DMS53 (cell line): ENCODE results near the gene LRRC2.

ENCODE experiments used
- DNase-seq: peaks from one replicate; lab custom pipeline; 2025; lab: John Stamatoyannopoulos, UW

The LRRC2 gene

DNA sequence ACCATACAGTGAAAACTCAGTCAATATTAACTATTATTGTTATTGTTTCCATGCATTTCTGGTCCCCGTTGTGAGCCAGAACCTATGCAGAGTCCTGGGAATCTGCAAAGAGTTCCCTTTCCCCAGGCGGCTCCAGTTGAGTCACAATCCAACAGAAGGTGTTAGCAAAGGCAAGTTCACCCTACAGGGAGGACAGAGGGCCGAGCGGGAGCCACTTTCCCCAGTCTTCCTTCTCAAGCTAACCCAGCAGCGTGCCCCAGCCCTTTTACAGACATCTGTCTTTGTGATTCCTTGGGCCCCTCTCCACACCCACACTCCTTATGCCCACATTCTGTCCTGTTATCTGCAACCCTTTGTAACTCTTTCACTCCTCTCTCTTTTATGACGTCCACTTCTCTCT, 88.3 kb downstream of the LRRC2 start:
- DNase-seq, result no peak

- no peak for DNase-seq
Observed at GRCh38 chr3:46477145-46477544, 89.0 kb downstream of the LRRC2 start.

GRCh38 chr3:46472736-46473135, 93.4 kb downstream of the LRRC2 start:
- no peak for DNase-seq

- no peak for DNase-seq
Observed at GRCh38 chr3:46471371-46471914, 94.7 kb downstream of the LRRC2 start.

- no peak for DNase-seq
Observed at GRCh38 chr3:46470831-46471230, 95.3 kb downstream of the LRRC2 start.

GRCh38 chr3:46469680-46470357, 96.3 kb downstream of the LRRC2 start:
- no peak for DNase-seq

GRCh38 chr3:46468753-46469600, 97.1 kb downstream of the LRRC2 start:
- no peak for DNase-seq

- no peak for DNase-seq
Observed at GRCh38 chr3:46467562-46467961, 98.5 kb downstream of the LRRC2 start.

DNA sequence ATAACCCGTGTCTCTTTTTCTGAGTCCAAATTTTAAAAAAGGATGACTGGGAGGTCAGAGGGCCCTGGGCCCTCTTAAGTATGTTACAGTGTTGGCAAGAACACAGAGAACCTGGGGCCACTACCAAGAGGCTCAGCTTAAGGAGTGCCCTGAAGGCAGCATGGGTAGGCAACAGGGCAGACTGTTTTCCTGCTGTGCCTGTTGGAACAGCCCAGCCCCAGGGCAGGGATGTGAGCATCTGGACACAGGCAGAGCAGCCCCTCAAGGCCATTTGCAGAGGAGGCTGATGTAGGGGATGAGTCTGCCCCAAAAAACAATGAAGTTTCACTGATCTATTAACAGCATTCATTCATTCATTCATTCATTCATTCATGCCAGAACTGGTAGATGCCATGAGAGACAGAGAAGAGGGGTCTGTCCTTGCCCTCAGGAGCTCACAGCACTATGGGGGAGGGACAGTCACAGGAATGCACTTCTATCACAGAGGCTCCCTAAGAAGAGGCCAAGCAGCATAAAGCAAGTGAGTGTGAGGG, 99.2 kb downstream of the LRRC2 start:
- no peak for DNase-seq

DNA sequence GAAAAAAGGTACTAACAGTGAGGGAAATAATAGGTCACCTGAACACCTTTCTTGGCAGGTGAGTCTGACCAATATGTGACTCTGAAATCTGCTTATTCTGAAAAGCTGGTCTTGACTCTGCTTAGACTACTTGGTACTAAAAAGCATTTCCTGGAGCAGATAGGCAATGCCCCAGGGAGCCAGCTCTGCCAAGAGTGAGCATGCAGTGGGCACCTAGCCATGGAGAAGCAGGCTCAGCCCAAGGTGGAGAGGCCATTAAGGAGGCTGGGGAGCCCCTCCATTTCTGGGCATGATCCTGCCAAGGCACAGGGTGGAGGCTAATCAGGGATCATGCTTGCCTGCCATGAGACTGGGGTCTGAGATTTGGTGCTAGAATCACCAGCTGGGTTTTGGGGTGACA, 99.8 kb downstream of the LRRC2 start:
- no peak for DNase-seq
